ENCODE results near the gene TAPBP.

DNA sequence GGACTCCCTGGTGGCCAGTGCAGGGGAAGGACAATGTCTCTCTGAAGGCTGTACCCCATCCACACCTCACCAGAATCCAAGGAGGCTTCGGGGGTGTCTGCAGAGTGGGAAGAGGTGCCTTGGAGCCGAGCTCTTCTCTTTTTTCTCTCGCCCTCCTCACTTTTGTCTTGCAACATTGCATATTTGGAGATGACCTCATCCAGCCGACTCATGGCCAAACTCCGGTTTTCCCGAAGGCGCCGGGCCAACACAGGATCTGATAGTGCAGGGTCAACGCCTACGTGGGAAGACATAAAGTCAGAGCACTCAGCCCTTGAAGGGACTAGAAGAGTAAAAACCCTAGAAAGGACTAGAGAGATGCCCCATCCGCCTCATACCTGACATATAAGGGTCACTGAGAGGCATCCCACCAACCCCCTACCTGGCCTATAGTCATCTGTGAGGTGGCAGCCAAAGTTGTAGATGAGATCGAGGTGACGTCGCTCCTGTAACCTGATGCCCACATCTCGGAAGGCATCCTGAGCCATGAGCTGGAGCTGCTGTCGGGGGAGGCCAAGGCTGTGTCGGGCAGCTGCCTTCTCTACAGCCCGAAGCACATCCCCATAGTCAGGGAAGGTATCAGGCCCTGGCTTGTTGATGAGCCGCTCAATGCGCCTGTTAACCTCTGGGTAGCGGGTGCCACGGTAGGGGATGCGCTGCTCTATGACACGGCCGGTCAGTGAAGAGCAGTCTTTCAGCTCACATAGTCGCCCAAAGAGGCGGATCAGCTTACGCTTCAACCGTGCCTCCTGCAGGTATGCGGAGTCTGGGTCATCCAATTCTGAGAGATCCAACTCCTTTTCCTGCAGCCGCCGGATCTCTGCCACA, 6.7 kb upstream of the TAPBP start:
- TF ChIP-seq CTCF (conservative IDR thresholded peaks at IDR 0.05 in 1 of 2, IDR thresholded peaks at IDR 0.05 in 1 of 2; ENCODE audit: low read depth in 1 of 2, low read length in 2 of 2) (no peak), EZH2 (IDR thresholded peaks at IDR 0.05; ENCODE audit: low read length, missing control alignments) (no peak)

Data from fibroblast of lung (primary cell).